ENCODE results near the gene MBOAT1.

DNA sequence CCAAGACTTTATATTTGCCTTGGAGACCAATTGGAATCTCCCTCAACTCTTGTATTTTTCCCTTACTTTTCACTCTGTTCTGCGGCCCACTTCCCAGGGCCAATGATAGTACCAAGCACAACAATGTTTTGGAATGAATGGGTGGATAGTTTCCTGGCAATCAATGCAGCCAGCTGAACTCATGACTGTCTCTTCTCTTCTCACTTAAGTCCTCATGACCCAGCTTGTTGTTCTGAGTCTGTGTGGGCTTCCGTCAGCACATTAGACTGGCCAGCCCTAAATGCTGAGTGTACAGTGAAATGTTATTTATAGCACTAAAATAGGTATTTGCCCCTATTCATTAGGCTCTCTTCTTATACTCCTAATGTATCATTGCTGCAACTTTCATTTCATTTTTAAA lies 5.6 kb upstream of the MBOAT1 start:
- TF ChIP-seq, protein P1, sequence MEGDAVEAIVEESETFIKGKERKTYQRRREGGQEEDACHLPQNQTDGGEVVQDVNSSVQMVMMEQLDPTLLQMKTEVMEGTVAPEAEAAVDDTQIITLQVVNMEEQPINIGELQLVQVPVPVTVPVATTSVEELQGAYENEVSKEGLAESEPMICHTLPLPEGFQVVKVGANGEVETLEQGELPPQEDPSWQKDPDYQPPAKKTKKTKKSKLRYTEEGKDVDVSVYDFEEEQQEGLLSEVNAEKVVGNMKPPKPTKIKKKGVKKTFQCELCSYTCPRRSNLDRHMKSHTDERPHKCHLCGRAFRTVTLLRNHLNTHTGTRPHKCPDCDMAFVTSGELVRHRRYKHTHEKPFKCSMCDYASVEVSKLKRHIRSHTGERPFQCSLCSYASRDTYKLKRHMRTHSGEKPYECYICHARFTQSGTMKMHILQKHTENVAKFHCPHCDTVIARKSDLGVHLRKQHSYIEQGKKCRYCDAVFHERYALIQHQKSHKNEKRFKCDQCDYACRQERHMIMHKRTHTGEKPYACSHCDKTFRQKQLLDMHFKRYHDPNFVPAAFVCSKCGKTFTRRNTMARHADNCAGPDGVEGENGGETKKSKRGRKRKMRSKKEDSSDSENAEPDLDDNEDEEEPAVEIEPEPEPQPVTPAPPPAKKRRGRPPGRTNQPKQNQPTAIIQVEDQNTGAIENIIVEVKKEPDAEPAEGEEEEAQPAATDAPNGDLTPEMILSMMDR (IDR thresholded peaks at IDR 0.05) = no peak
- no peak for TF ChIP-seq POLR2A (IDR thresholded peaks at IDR 0.05)
